ENCODE data around the gene TFAP2D.

DNA sequence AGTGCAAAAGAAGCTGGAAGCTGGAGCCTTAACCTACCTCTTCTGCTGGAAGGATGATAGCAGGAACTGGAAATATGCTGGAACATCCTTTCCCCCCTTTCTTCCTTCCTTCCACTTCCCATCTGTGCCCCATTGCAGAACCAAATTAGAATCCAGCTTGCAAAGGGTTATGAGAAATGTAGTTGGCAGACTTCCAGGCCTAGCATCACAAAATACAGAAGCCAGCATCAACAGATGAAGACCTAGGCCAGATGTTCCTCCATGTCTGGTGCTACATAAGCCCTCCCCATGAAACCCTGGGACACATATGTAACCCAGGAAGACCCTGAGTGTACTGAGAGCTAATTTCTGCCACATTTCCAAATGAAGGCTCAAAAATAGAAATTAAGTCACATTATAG is 65.4 kb downstream of the TFAP2D start:
- no peak for TF ChIP-seq CTCF (IDR thresholded peaks at IDR 0.05; ENCODE audit: borderline replicate concordance, extremely low read depth, low read length, poor library complexity, severe bottlenecking)
- TF ChIP-seq EZH2 (IDR thresholded peaks at IDR 0.05; ENCODE audit: borderline replicate concordance, low read depth, low read length, severe bottlenecking), result no peak

Data from DND-41 (cell line).